Breast epithelium (tissue), 4 donors: ENCODE results near the gene ERC1. TPM values are rescaled to one million over a fixed set of nuclear protein-coding genes. Genes with fewer than 3 reads are reported as not detected.
"Not testable (repeated sequence)": the region's sequence is repeated elsewhere in the genome, so short reads cannot be mapped to it uniquely, and the experiment has no call there.

Experiments used
- DNase-seq, 2 donors: peaks; one replicate each; pipeline ENCODE4 v3.0.0-alpha.2; 2019; ENCODE audit warnings: low spot score in 2 of 2
- H3K27ac ChIP-seq, 2 donors: fragments of 200-600 bp; sonication (generic) in 1 of 2; one replicate each; pipeline ENCODE4 v1.5.1; 2016 to 2019; ENCODE audit warnings: mild to moderate bottlenecking in 1 of 2
- H3K27me3 ChIP-seq, 2 donors: fragments of 200-600 bp; sonication (generic) in 1 of 2; one replicate each; pipeline versions ENCODE4 v1.5.1 to v1.6.0; 2017 to 2019; ENCODE audit warnings: control low read depth in 1 of 2, mild to moderate bottlenecking in 1 of 2
- H3K36me3 ChIP-seq: fragments of 200-600 bp; one replicate; pipeline ENCODE4 v1.5.1; 2019
- H3K4me1 ChIP-seq, 2 donors: fragments of 200-600 bp; sonication (generic); one replicate each; pipeline ENCODE4 v1.5.1; 2016 to 2019; ENCODE audit warnings: control low read depth in 1 of 2
- H3K4me3 ChIP-seq, 3 donors: fragments of 200-600 bp; sonication (generic); 1 replicate in 2 of 3; 2 replicates in 1 of 3; pipeline ENCODE4 v1.5.1; 2016 to 2019; ENCODE audit warnings: mild to moderate bottlenecking in 3 of 3, moderate library complexity in 2 of 3
- H3K9me3 ChIP-seq, 2 donors: fragments of 200-600 bp; sonication (generic) in 1 of 2; one replicate each; pipeline ENCODE4 v1.5.1; 2016 to 2019; ENCODE audit warnings: control low read depth in 1 of 2
- CTCF ChIP-seq, 3 donors: fragments of 450-650 bp; IDR thresholded peaks; one replicate each; pipeline ENCODE4 v1.5.1; 2016 to 2017; ENCODE audit warnings: antibody characterized with exemption in 3 of 3, mild to moderate bottlenecking in 3 of 3, moderate library complexity in 3 of 3
- POLR2A ChIP-seq: fragments of 450-650 bp; IDR thresholded peaks from one replicate; pipeline ENCODE4 v1.6.1; 2016; ENCODE audit warnings: antibody characterized with exemption, mild to moderate bottlenecking, moderate library complexity
- POLR2AphosphoS5 ChIP-seq, 3 donors: sonication (generic); formaldehyde crosslinking; IDR thresholded peaks; one replicate each; pipeline ENCODE4 v1.6.1; 2017; ENCODE audit warnings: antibody characterized with exemption in 3 of 3
- intact Hi-C: fragments of 100-400 bp; cut with DNase I; formaldehyde crosslinking; loops from one replicate; pipeline ENCODE4 v1.15.1; 2023; ENCODE audit warnings: low total_unique reads
- total RNA-seq, 3 donors: library from RNA; depleted of rRNA; stranded (reverse); fragments of >200 nt; gene quantifications; one replicate each; pipeline ENCODE4 v1.1.0, GENCODE V29; 2016

The ERC1 gene
- total RNA-seq, 3 donors from 2014 or later: 47.4 to 63.4 (median 52.8) TPM

- Histone ChIP-seq H3K4me1 (no peaks in the 10 kb centered on the region), H3K9me3 (no peaks in the 10 kb centered on the region), H3K36me3 (no peaks in the 10 kb centered on the region), H3K27ac (no peak overlapping the region), H3K4me3 (no peak overlapping the region), H3K27me3 (no peaks in the 10 kb centered on the region)
- TF ChIP-seq CTCF (IDR thresholded peaks at IDR 0.05): no peak
- TF ChIP-seq POLR2AphosphoS5 (IDR thresholded peaks at IDR 0.05): no peak
- no peak for TF ChIP-seq POLR2A
- intact Hi-C loops: loop anchor here (10.0 kb wide), 1 partner anchor 965 kb away; no protein-coding TSS in a partner anchor
- no peak for DNase-seq
Measured at GRCh38 chr12:1329784-1330476, 338.9 kb downstream of the ERC1 start.

GRCh38 chr12:1330477-1330827, 339.4 kb downstream of the ERC1 start:
- no peak for TF ChIP-seq POLR2A
- TF ChIP-seq CTCF (IDR thresholded peaks at IDR 0.05): no peak
- TF ChIP-seq POLR2AphosphoS5 (IDR thresholded peaks at IDR 0.05): no peak
- Histone ChIP-seq H3K36me3 (no peaks in the 10 kb centered on the region), H3K4me3 (no peak overlapping the region), H3K27ac (no peak overlapping the region), H3K4me1 (no peaks in the 10 kb centered on the region), H3K9me3 (no peaks in the 10 kb centered on the region), H3K27me3 (no peaks in the 10 kb centered on the region)
- no peak for DNase-seq
- intact Hi-C loops: loop anchor here (10.0 kb wide), 1 partner anchor 966 kb away; no protein-coding TSS in a partner anchor

GRCh38 chr12:1332327-1332726, 341.3 kb downstream of the ERC1 start:
- Histone ChIP-seq H3K9me3 (no peaks in the 10 kb centered on the region), H3K27me3 (no peaks in the 10 kb centered on the region), H3K36me3 (no peaks in the 10 kb centered on the region), H3K4me1 (no peaks in the 10 kb centered on the region), H3K4me3 (no peak overlapping the region), H3K27ac (no peak overlapping the region)
- intact Hi-C loops: loop anchor here (10.0 kb wide), 1 partner anchor 968 kb away; no protein-coding TSS in a partner anchor
- no peak for TF ChIP-seq CTCF (IDR thresholded peaks at IDR 0.05)
- TF ChIP-seq POLR2A: no peak
- TF ChIP-seq POLR2AphosphoS5 (IDR thresholded peaks at IDR 0.05): no peak
- no peak for DNase-seq

GRCh38 chr12:1338483-1339177, 347.6 kb downstream of the ERC1 start:
- TF ChIP-seq POLR2A (no peak), CTCF (IDR thresholded peaks at IDR 0.05) (no peak), POLR2AphosphoS5 (IDR thresholded peaks at IDR 0.05) (no peak)
- intact Hi-C loops: loop anchor here (10.0 kb wide), 1 partner anchor 974 kb away; no protein-coding TSS in a partner anchor
- Histone ChIP-seq H3K9me3 (no peaks in the 10 kb centered on the region), H3K4me1 (no peaks in the 10 kb centered on the region), H3K4me3 (no peak overlapping the region), H3K27ac (no peak overlapping the region), H3K36me3 (no peaks in the 10 kb centered on the region), H3K27me3 (no peaks in the 10 kb centered on the region)
- no peak for DNase-seq

- not testable (repeated sequence) for H3K9me3 ChIP-seq, H3K27ac ChIP-seq
- intact Hi-C loops: loop anchor here (10.0 kb wide), 1 partner anchor 974 kb away; no protein-coding TSS in a partner anchor
Measured at GRCh38 chr12:1339178-1339541, 348.1 kb downstream of the ERC1 start.

More at GRCh38 chr12:1339178-1339541, 348.1 kb downstream of the ERC1 start:
- H3K36me3 ChIP-seq, H3K4me1 ChIP-seq, DNase-seq, H3K4me3 ChIP-seq, H3K27me3 ChIP-seq: not testable (repeated sequence)
